GM23338 (cell line): ENCODE data around the gene SERTAD3. TPM values are rescaled to one million over a fixed set of nuclear protein-coding genes. Genes with fewer than 3 reads are reported as not detected.

Experiments
- ATAC-seq: fragments of 200-7000 bp; cut with Tn5 transposase; 3 replicates; pipeline ENCODE4 v1.9.1; 2020
- DNase-seq: peaks from one replicate; pipeline ENCODE4 v3.0.0-alpha.2; 2015; ENCODE audit warnings: low spot score
- H2AFZ ChIP-seq: fragments of 200-600 bp; sonication (generic); 2 replicates; pipeline ENCODE4 v1.8.0; 2016; ENCODE audit warnings: antibody characterized with exemption, mild to moderate bottlenecking, moderate library complexity
- H3F3A ChIP-seq: fragments of 200-600 bp; sonication (generic); replicated peaks from 2 replicates; pipeline ENCODE4 v1.8.0; 2017; ENCODE audit warnings: antibody characterized with exemption, mixed run types, low read depth
- H3K27ac ChIP-seq: fragments of 200-600 bp; sonication (generic); 2 replicates; pipeline ENCODE4 v1.6.1; 2016; ENCODE audit warnings: low read depth
- H3K27me3 ChIP-seq: fragments of 200-600 bp; sonication (generic); 2 replicates; pipeline ENCODE4 v1.8.0; 2016; ENCODE audit warnings: mild to moderate bottlenecking, mixed run types, moderate library complexity; ENCODE audit not compliant: insufficient read depth
- H3K36me3 ChIP-seq: fragments of 200-600 bp; sonication (generic); 2 replicates; pipeline ENCODE4 v1.8.0; 2016; ENCODE audit warnings: mild to moderate bottlenecking; ENCODE audit not compliant: insufficient read depth
- H3K4me1 ChIP-seq: fragments of 200-600 bp; sonication (generic); 2 replicates; pipeline ENCODE4 v1.8.0; 2016; ENCODE audit warnings: mild to moderate bottlenecking, moderate library complexity; ENCODE audit not compliant: insufficient read depth
- H3K4me2 ChIP-seq: fragments of 200-600 bp; sonication (generic); 2 replicates; pipeline ENCODE4 v1.7.1; 2017; ENCODE audit warnings: mixed run types
- H3K4me3 ChIP-seq: fragments of 200-600 bp; sonication (generic); 2 replicates; pipeline ENCODE4 v1.6.1; 2016; ENCODE audit warnings: mixed run types
- H3K79me2 ChIP-seq: fragments of 200-600 bp; sonication (generic); replicated peaks from 2 replicates; pipeline ENCODE4 v1.8.0; 2017; ENCODE audit warnings: mild to moderate bottlenecking; ENCODE audit not compliant: insufficient read depth
- H3K9me2 ChIP-seq: fragments of 200-600 bp; sonication (generic); 2 replicates; pipeline ENCODE4 v1.8.0; 2017; ENCODE audit not compliant: insufficient read depth
- H4K20me1 ChIP-seq: fragments of 200-600 bp; sonication (generic); replicated peaks from 2 replicates; pipeline ENCODE4 v1.8.0; 2017; ENCODE audit warnings: mild to moderate bottlenecking; ENCODE audit not compliant: insufficient read depth
- H3K27ac Mint-ChIP-seq: 2 replicates; pipeline ENCODE4 v1.8.0; 2020; ENCODE audit warnings: inconsistent platforms, mild to moderate bottlenecking, moderate library complexity, mixed read lengths
- H3K27me3 Mint-ChIP-seq: 3 replicates; pipeline ENCODE4 v1.8.0; 2022; ENCODE audit warnings: low read depth, mild to moderate bottlenecking, moderate library complexity, mixed read lengths, inconsistent platforms; ENCODE audit not compliant: insufficient read depth, poor library complexity
- H3K36me3 Mint-ChIP-seq: 3 replicates; pipeline ENCODE4 v1.8.0; 2021; ENCODE audit warnings: low read depth, mild to moderate bottlenecking, inconsistent platforms, moderate library complexity, mixed read lengths
- H3K4me1 Mint-ChIP-seq: 3 replicates; pipeline ENCODE4 v1.8.0; 2020; ENCODE audit warnings: mild to moderate bottlenecking, inconsistent platforms, mixed read lengths
- H3K4me3 Mint-ChIP-seq: 3 replicates; pipeline ENCODE4 v1.8.0; 2021; ENCODE audit warnings: moderate library complexity, mild to moderate bottlenecking, inconsistent platforms, mixed read lengths
- H3K9me3 Mint-ChIP-seq: 3 replicates; pipeline ENCODE4 v1.8.0; 2020; ENCODE audit warnings: moderate library complexity, mild to moderate bottlenecking, inconsistent platforms, mixed read lengths
- CREB1 ChIP-seq: fragments of 250-450 bp; sonication (Bioruptor Pico); IDR thresholded peaks from 2 replicates; pipeline ENCODE4 v1.5.0; 2020; ENCODE audit warnings: low read depth, mild to moderate bottlenecking, moderate library complexity
- CTCF ChIP-seq, 2 experiments: fragments of 200-600 bp in 1 of 2; sonication (generic) in 1 of 2; conservative IDR thresholded peaks; 2 replicates each; pipeline versions ENCODE4 v1.5.1 to v1.6.1; 2016 to 2017; ENCODE audit warnings: antibody characterized with exemption in 2 of 2, low read depth in 2 of 2, mild to moderate bottlenecking in 2 of 2, moderate library complexity in 1 of 2
- ETS1 ChIP-seq: IDR thresholded peaks from 2 replicates; pipeline ENCODE4 v1.6.1; 2016; ENCODE audit warnings: antibody characterized with exemption
- EZH2 ChIP-seq: fragments of 200-600 bp; sonication (generic); IDR thresholded peaks from one replicate; pipeline ENCODE4 v1.8.0; 2017; ENCODE audit warnings: antibody characterized with exemption, mild to moderate bottlenecking, low read depth; ENCODE audit not compliant: unreplicated experiment
- EZH2phosphoT487 ChIP-seq: fragments of 200-600 bp; sonication (generic); IDR thresholded peaks from one replicate; pipeline ENCODE4 v1.8.1; 2018; ENCODE audit warnings: antibody characterized with exemption; ENCODE audit not compliant: unreplicated experiment
- JUNB ChIP-seq: IDR thresholded peaks from one replicate; pipeline ENCODE4 v1.6.1; 2016; ENCODE audit warnings: antibody characterized with exemption; ENCODE audit not compliant: unreplicated experiment
- NANOG ChIP-seq: IDR thresholded peaks from 2 replicates; pipeline ENCODE4 v1.6.1; 2016; ENCODE audit warnings: antibody characterized with exemption, borderline replicate concordance
- REST ChIP-seq: IDR thresholded peaks from one replicate; pipeline ENCODE4 v1.6.1; 2018; ENCODE audit warnings: antibody characterized with exemption; ENCODE audit not compliant: unreplicated experiment
- STAT1 ChIP-seq: IDR thresholded peaks from one replicate; pipeline ENCODE4 v1.6.1; 2016; ENCODE audit warnings: antibody characterized with exemption; ENCODE audit not compliant: unreplicated experiment
- ZNF114 ChIP-seq: fragments of 250-450 bp; sonication (Bioruptor Pico); IDR thresholded peaks from 2 replicates; pipeline ENCODE4 v1.5.0; 2020; ENCODE audit warnings: mild to moderate bottlenecking, moderate library complexity
- ZNF331 ChIP-seq: fragments of 250-450 bp; sonication (Bioruptor Pico); IDR thresholded peaks from 2 replicates; pipeline ENCODE4 v1.5.0; 2020; ENCODE audit warnings: low read depth, mild to moderate bottlenecking, moderate library complexity
- polyA plus RNA-seq: library from polyadenylated mRNA; unstranded; fragments of >200 nt; fragmentation: Nextera tagmentation; extraction: Ambion mirVana; gene quantifications from 2 replicates; pipeline ENCODE4 v1.2.1, GENCODE V29; 2016
- small RNA-seq: library from RNA; depleted of rRNA; stranded (forward); fragments of <200 nt; gene quantifications from one replicate; pipeline ENCODE3, GENCODE V24; 2014; ENCODE audit warnings: low replicate concordance
- total RNA-seq: library from RNA; depleted of rRNA; stranded (reverse); fragments of >200 nt; shearing (Covaris generic); gene quantifications from 2 replicates; pipeline ENCODE4 v1.2.3, GENCODE V29; 2014; rRNA removed

The SERTAD3 gene
- total and polyA plus RNA-seq, 2 experiments from 2014 or later = 15.4 to 24.1 TPM

GRCh38 chr19:40392894-40393517, 51.1 kb downstream of the SERTAD3 start (continued):
- no peak for TF ChIP-seq ETS1

GRCh38 chr19:40392123-40392522, 52.0 kb downstream of the SERTAD3 start:
- Histone ChIP-seq H3F3A (no peaks in the 10 kb centered on the region), H2AFZ (no peak overlapping the region), H3K4me2 (no peak overlapping the region), H3K79me2 (no peaks in the 10 kb centered on the region), H3K27ac (no peak overlapping the region), H3K27me3 (no peaks in the 10 kb centered on the region), H3K36me3 (no peaks in the 10 kb centered on the region), H3K9me2 (no peaks in the 10 kb centered on the region), H3K4me3 (no peak overlapping the region), H4K20me1 (no peaks in the 10 kb centered on the region), H3K4me1 (no peaks in the 10 kb centered on the region; the same call in 1 of the 2 replicates)
- Mint-ChIP-seq H3K36me3 (no peaks in the 10 kb centered on the region), H3K27ac (no peak overlapping the region), H3K9me3 (no peaks in the 10 kb centered on the region; the same call in 2 of the 3 replicates), H3K27me3 (peaks cover 15% of the 10 kb centered on the region), H3K4me3 (no peak overlapping the region), H3K4me1 (peaks cover 12% of the 10 kb centered on the region)
- ATAC-seq (no peak), DNase-seq (no peak)
- TF ChIP-seq EZH2phosphoT487 = no peak
- no peak for TF ChIP-seq CTCF (conservative IDR thresholded peaks at IDR 0.05; ENCODE audit: low read depth in 2 of 2)
- TF ChIP-seq ZNF114 (CRISPR knock-in tag) = no peak
- no peak for TF ChIP-seq REST
- no peak for TF ChIP-seq NANOG
- TF ChIP-seq CREB1 (CRISPR knock-in tag) = no peak
- no peak for TF ChIP-seq ZNF331
- no peak for TF ChIP-seq STAT1
- no peak for TF ChIP-seq JUNB
- TF ChIP-seq EZH2 = no peak

Small RNA genes lying within 50 kb of the gene (small RNA-seq; reads per million reads assigned to genes)
- not detected for gene RF00017

Other genes with a start within 250 kb of the SERTAD3 start
- 0.35 and 0.63 TPM in 2 replicates for gene TTC9B, start 226.0 kb downstream of the SERTAD3 start, total RNA-seq
- 0.23 and 1.0 TPM in 2 replicates for gene TTC9B, start 226.0 kb downstream of the SERTAD3 start, polyA plus RNA-seq
- 0.39 and 7.1 TPM in 2 replicates for gene CCNP, start 217.6 kb downstream of the SERTAD3 start, total RNA-seq
- gene CCNP, start 217.6 kb downstream of the SERTAD3 start, polyA plus RNA-seq = 2.2 and 3.3 TPM in 2 replicates
- gene AKT2, start 159.0 kb downstream of the SERTAD3 start, total RNA-seq = 105 and 123 TPM in 2 replicates
- gene AKT2, start 159.0 kb downstream of the SERTAD3 start, polyA plus RNA-seq = 16.6 and 17.6 TPM in 2 replicates
- 17.2 and 26.6 TPM in 2 replicates for gene C19orf47, start 95.9 kb downstream of the SERTAD3 start, total RNA-seq
- gene C19orf47, start 95.9 kb downstream of the SERTAD3 start, polyA plus RNA-seq = 13.1 and 15.2 TPM in 2 replicates
- gene PLD3, start 95.6 kb downstream of the SERTAD3 start, total RNA-seq = 488 and 490 TPM in 2 replicates
- gene PLD3, start 95.6 kb downstream of the SERTAD3 start, polyA plus RNA-seq = 179 and 181 TPM in 2 replicates
- 0.52 TPM in 1 of 2 replicates, not detected in the other for gene HIPK4, start 54.2 kb downstream of the SERTAD3 start, total RNA-seq
- 0.21 and 0.37 TPM in 2 replicates for gene HIPK4, start 54.2 kb downstream of the SERTAD3 start, polyA plus RNA-seq
- gene PRX, start 31.0 kb downstream of the SERTAD3 start, total RNA-seq = 4.2 and 4.3 TPM in 2 replicates
- gene PRX, start 31.0 kb downstream of the SERTAD3 start, polyA plus RNA-seq = 4.1 and 4.2 TPM in 2 replicates
- 5.1 and 9.1 TPM in 2 replicates for gene SERTAD1, start 18.3 kb downstream of the SERTAD3 start, total RNA-seq
- gene SERTAD1, start 18.3 kb downstream of the SERTAD3 start, polyA plus RNA-seq = 4.6 and 5.0 TPM in 2 replicates
- 51.7 and 53.7 TPM in 2 replicates for gene BLVRB, start 21.4 kb upstream of the SERTAD3 start, total RNA-seq
- 43.7 and 45.6 TPM in 2 replicates for gene BLVRB, start 21.4 kb upstream of the SERTAD3 start, polyA plus RNA-seq
- 2.3 and 4.5 TPM in 2 replicates for gene SPTBN4, start 22.7 kb upstream of the SERTAD3 start, total RNA-seq
- 1.6 and 2.2 TPM in 2 replicates for gene SPTBN4, start 22.7 kb upstream of the SERTAD3 start, polyA plus RNA-seq
- gene SHKBP1, start 132.5 kb upstream of the SERTAD3 start, total RNA-seq = 60.0 and 63.2 TPM in 2 replicates
- 69.8 and 74.6 TPM in 2 replicates for gene SHKBP1, start 132.5 kb upstream of the SERTAD3 start, polyA plus RNA-seq
- gene LTBP4, start 157.0 kb upstream of the SERTAD3 start, total RNA-seq = 53.2 and 65.0 TPM in 2 replicates
- 48.4 and 50.3 TPM in 2 replicates for gene LTBP4, start 157.0 kb upstream of the SERTAD3 start, polyA plus RNA-seq
- gene NUMBL, start 246.3 kb upstream of the SERTAD3 start, total RNA-seq = 21.6 and 28.5 TPM in 2 replicates
- 8.5 and 9.6 TPM in 2 replicates for gene NUMBL, start 246.3 kb upstream of the SERTAD3 start, polyA plus RNA-seq